Muscle layer of duodenum (tissue), 2 donors: ENCODE data around the gene PDCD4.

Experiments
- H3K27ac ChIP-seq: one replicate; pipeline ENCODE4 v1.7.0; 2013; ENCODE audit warnings: mild to moderate bottlenecking, low read length
- H3K27me3 ChIP-seq: one replicate; pipeline ENCODE4 v1.7.0; 2013; ENCODE audit warnings: low read depth, mild to moderate bottlenecking, control low read depth, low read length
- H3K36me3 ChIP-seq, 2 donors: one replicate each; pipeline ENCODE4 v1.7.0; 2013; ENCODE audit warnings: low read length in 2 of 2, control low read depth in 1 of 2, mild to moderate bottlenecking in 1 of 2; ENCODE audit not compliant: insufficient read depth in 2 of 2, control insufficient read depth in 1 of 2
- H3K4me1 ChIP-seq, 2 donors: one replicate each; pipeline ENCODE4 v1.7.0; 2013; ENCODE audit warnings: low read length in 2 of 2, mild to moderate bottlenecking in 2 of 2, control low read depth in 1 of 2, moderate library complexity in 1 of 2; ENCODE audit not compliant: insufficient read depth in 2 of 2, control insufficient read depth in 1 of 2
- H3K4me3 ChIP-seq, 2 donors: one replicate each; pipeline ENCODE4 v1.7.0; 2013; ENCODE audit warnings: low read length in 2 of 2, low read depth in 1 of 2, mild to moderate bottlenecking in 1 of 2
- H3K9me3 ChIP-seq, 2 donors: one replicate each; pipeline ENCODE4 v1.7.0; 2013; ENCODE audit warnings: low read length in 2 of 2, control low read depth in 1 of 2, mild to moderate bottlenecking in 1 of 2; ENCODE audit not compliant: control insufficient read depth in 1 of 2
- donor health status: healthy.

The PDCD4 gene

GRCh38 chr10:110843031-110843430, 28.7 kb upstream of the PDCD4 start:
- Histone ChIP-seq H3K4me1 (peaks cover 0 to 17% of the 10 kb centered on the region in 2 donors), H3K4me3 (no peak overlapping the region), H3K27me3 (no peaks in the 10 kb centered on the region), H3K27ac (peak overlapping the region; percentile 76), H3K9me3 (no peaks in the 10 kb centered on the region), H3K36me3 (no peaks in the 10 kb centered on the region)

GRCh38 chr10:110843796-110844616, 27.7 kb upstream of the PDCD4 start:
- no peaks in the 10 kb centered on the region for H3K9me3 ChIP-seq
- peaks cover 0 to 17% of the 10 kb centered on the region in 2 donors for H3K4me1 ChIP-seq
- H3K4me3 ChIP-seq, result no peak overlapping the region
- no peaks in the 10 kb centered on the region for H3K36me3 ChIP-seq
- no peaks in the 10 kb centered on the region for H3K27me3 ChIP-seq
- peak overlapping the region; percentile 76 for H3K27ac ChIP-seq

- Histone ChIP-seq H3K36me3 (no peaks in the 10 kb centered on the region), H3K4me3 (no peak overlapping the region), H3K4me1 (peaks cover 0 to 17% of the 10 kb centered on the region in 2 donors), H3K27ac (peak overlapping the region; percentile 76), H3K27me3 (no peaks in the 10 kb centered on the region), H3K9me3 (no peaks in the 10 kb centered on the region)
Measured at GRCh38 chr10:110844617-110844881, 27.2 kb upstream of the PDCD4 start.

- no peak overlapping the region for H3K4me3 ChIP-seq
- no peaks in the 10 kb centered on the region for H3K9me3 ChIP-seq
- H3K27ac ChIP-seq, result peak overlapping the region; percentile 64
- H3K4me1 ChIP-seq, result peaks cover 0 to 17% of the 10 kb centered on the region in 2 donors
- H3K27me3 ChIP-seq, result no peaks in the 10 kb centered on the region
- H3K36me3 ChIP-seq, result no peaks in the 10 kb centered on the region
Measured at GRCh38 chr10:110845192-110845755, 26.5 kb upstream of the PDCD4 start.

GRCh38 chr10:110845756-110846620, 25.7 kb upstream of the PDCD4 start:
- no peak overlapping the region for H3K4me3 ChIP-seq
- H3K27me3 ChIP-seq, result no peaks in the 10 kb centered on the region
- no peaks in the 10 kb centered on the region for H3K9me3 ChIP-seq
- H3K27ac ChIP-seq, result peak overlapping the region; percentile 64
- H3K36me3 ChIP-seq, result no peaks in the 10 kb centered on the region
- H3K4me1 ChIP-seq, result peaks cover 0 to 17% of the 10 kb centered on the region in 2 donors

- Histone ChIP-seq H3K27ac (peak overlapping the region; percentile 64), H3K27me3 (no peaks in the 10 kb centered on the region), H3K9me3 (no peaks in the 10 kb centered on the region), H3K4me1 (peaks cover 0 to 17% of the 10 kb centered on the region in 2 donors), H3K36me3 (no peaks in the 10 kb centered on the region), H3K4me3 (no peak overlapping the region)
Measured at GRCh38 chr10:110847374-110847773, 24.4 kb upstream of the PDCD4 start.

- H3K27me3 ChIP-seq, result no peaks in the 10 kb centered on the region
- no peaks in the 10 kb centered on the region for H3K9me3 ChIP-seq
- H3K4me1 ChIP-seq, result peaks cover 0 to 11% of the 10 kb centered on the region in 2 donors
- H3K4me3 ChIP-seq, result no peak overlapping the region
- no peaks in the 10 kb centered on the region for H3K36me3 ChIP-seq
- no peak overlapping the region for H3K27ac ChIP-seq
Measured at GRCh38 chr10:110848106-110848505, 23.6 kb upstream of the PDCD4 start.

GRCh38 chr10:110850099-110850498, 21.6 kb upstream of the PDCD4 start:
- Histone ChIP-seq H3K27me3 (no peaks in the 10 kb centered on the region), H3K27ac (no peak overlapping the region), H3K36me3 (no peaks in the 10 kb centered on the region), H3K4me1 (no peaks in the 10 kb centered on the region), H3K9me3 (no peaks in the 10 kb centered on the region), H3K4me3 (no peak overlapping the region)

- Histone ChIP-seq H3K4me3 (no peak overlapping the region), H3K4me1 (no peaks in the 10 kb centered on the region), H3K9me3 (no peaks in the 10 kb centered on the region), H3K27me3 (no peaks in the 10 kb centered on the region), H3K36me3 (no peaks in the 10 kb centered on the region), H3K27ac (no peak overlapping the region)
Measured at GRCh38 chr10:110851020-110851612, 20.6 kb upstream of the PDCD4 start.

- Histone ChIP-seq H3K9me3 (no peaks in the 10 kb centered on the region), H3K27ac (no peak overlapping the region), H3K36me3 (no peaks in the 10 kb centered on the region), H3K4me3 (no peak overlapping the region), H3K4me1 (peaks cover 0 to 4% of the 10 kb centered on the region in 2 donors), H3K27me3 (no peaks in the 10 kb centered on the region)
Measured at GRCh38 chr10:110852255-110852896, 19.4 kb upstream of the PDCD4 start.

GRCh38 chr10:110852947-110853346, 18.8 kb upstream of the PDCD4 start:
- Histone ChIP-seq H3K27me3 (no peaks in the 10 kb centered on the region), H3K36me3 (no peaks in the 10 kb centered on the region), H3K4me3 (no peak overlapping the region), H3K27ac (no peak overlapping the region), H3K4me1 (peaks cover 0 to 9% of the 10 kb centered on the region in 2 donors), H3K9me3 (no peaks in the 10 kb centered on the region)
